Smooth muscle cell (in vitro differentiated cells): ENCODE data around the gene RBFOX2. TPM values are rescaled to one million over a fixed set of nuclear protein-coding genes. Genes with fewer than 3 reads are reported as not detected.

Experiments used
- DNase-seq: peaks from one replicate; lab custom pipeline; 2025; ENCODE audit not compliant: unreplicated experiment; lab: John Stamatoyannopoulos, UW
- H2AFZ ChIP-seq: fragments of 200-600 bp; sonication (generic); 2 replicates; pipeline ENCODE4 v1.6.0; 2016; ENCODE audit warnings: antibody characterized with exemption, low read depth, mild to moderate bottlenecking
- H3F3A ChIP-seq: fragments of 200-600 bp; sonication (generic); 2 replicates; pipeline ENCODE4 v1.6.0; 2017; ENCODE audit warnings: antibody characterized with exemption, low read depth
- H3K27ac ChIP-seq: fragments of 200-600 bp; sonication (generic); 2 replicates; pipeline ENCODE4 v1.5.1; 2016; ENCODE audit warnings: low read depth, mild to moderate bottlenecking
- H3K27me3 ChIP-seq: fragments of 200-600 bp; sonication (generic); 2 replicates; pipeline ENCODE4 v1.6.1; 2016; ENCODE audit warnings: low read depth, mild to moderate bottlenecking
- H3K36me3 ChIP-seq: fragments of 200-600 bp; sonication (generic); 2 replicates; pipeline ENCODE4 v1.5.1; 2016; ENCODE audit warnings: low read depth
- H3K4me1 ChIP-seq: fragments of 200-600 bp; sonication (generic); 2 replicates; pipeline ENCODE4 v1.5.1; 2016; ENCODE audit warnings: low read depth
- H3K4me2 ChIP-seq: fragments of 200-600 bp; sonication (generic); 2 replicates; pipeline ENCODE4 v1.6.0; 2016; ENCODE audit warnings: mild to moderate bottlenecking
- H3K4me3 ChIP-seq: fragments of 200-600 bp; sonication (generic); 2 replicates; pipeline ENCODE4 v1.5.1; 2016; ENCODE audit warnings: mild to moderate bottlenecking
- H3K79me2 ChIP-seq: fragments of 200-600 bp; sonication (generic); 2 replicates; pipeline ENCODE4 v1.6.0; 2016; ENCODE audit warnings: low read depth, mild to moderate bottlenecking
- H3K9ac ChIP-seq: fragments of 200-600 bp; sonication (generic); 2 replicates; pipeline ENCODE4 v1.6.0; 2016; ENCODE audit warnings: low read depth
- H3K9me3 ChIP-seq: fragments of 200-600 bp; sonication (generic); replicated peaks from 2 replicates; pipeline ENCODE4 v1.5.1; 2016; ENCODE audit warnings: low read depth
- H4K20me1 ChIP-seq: fragments of 200-600 bp; sonication (generic); 2 replicates; pipeline ENCODE4 v1.6.0; 2016; ENCODE audit warnings: low read depth
- CTCF ChIP-seq: fragments of 200-600 bp; sonication (generic); IDR thresholded peaks from 2 replicates; pipeline ENCODE4 v1.5.1; 2017; ENCODE audit warnings: borderline replicate concordance, mild to moderate bottlenecking, antibody characterized with exemption; ENCODE audit not compliant: insufficient read depth, poor library complexity, severe bottlenecking
- WGBS: methylation state at CpG from one replicate; pipeline ENCODE4 v1.1.7; 2016; ENCODE audit warnings: low lambda C conversion rate; 5-methylcytosine and 5-hydroxymethylcytosine counted together
- polyA plus RNA-seq: library from polyadenylated mRNA; unstranded; fragments of >200 nt; fragmentation: Nextera tagmentation; extraction: Ambion mirVana; gene quantifications from 2 replicates; pipeline ENCODE4 v1.2.1, GENCODE V29; 2016
- total RNA-seq: library from RNA; depleted of rRNA; stranded (reverse); fragments of >200 nt; gene quantifications from 2 replicates; pipeline ENCODE4 v1.2.3, GENCODE V29; 2014

RBFOX2 gene
- total and polyA plus RNA-seq, 2 experiments from 2014 or later, result 128 to 144 TPM

GRCh38 chr22:36042240-36042639, 13.6 kb upstream of the RBFOX2 start:
- DNase-seq, result no peak
- H3K9ac ChIP-seq, result no peak overlapping the region
- no peaks in the 10 kb centered on the region for H3K4me1 ChIP-seq
- H3K4me3 ChIP-seq, result no peak overlapping the region
- H2AFZ ChIP-seq, result no peak overlapping the region
- H4K20me1 ChIP-seq, result no peaks in the 10 kb centered on the region
- H3K27ac ChIP-seq, result no peak overlapping the region
- 87% methylated on average over 5 of the region's 5 CpGs for WGBS
- H3K9me3 ChIP-seq, result no peaks in the 10 kb centered on the region
- H3K4me2 ChIP-seq, result no peak overlapping the region
- H3K79me2 ChIP-seq, result no peaks in the 10 kb centered on the region
- no peaks in the 10 kb centered on the region for H3F3A ChIP-seq
- no peaks in the 10 kb centered on the region for H3K27me3 ChIP-seq
- H3K36me3 ChIP-seq, result no peaks in the 10 kb centered on the region
- TF ChIP-seq CTCF, result no peak

DNA sequence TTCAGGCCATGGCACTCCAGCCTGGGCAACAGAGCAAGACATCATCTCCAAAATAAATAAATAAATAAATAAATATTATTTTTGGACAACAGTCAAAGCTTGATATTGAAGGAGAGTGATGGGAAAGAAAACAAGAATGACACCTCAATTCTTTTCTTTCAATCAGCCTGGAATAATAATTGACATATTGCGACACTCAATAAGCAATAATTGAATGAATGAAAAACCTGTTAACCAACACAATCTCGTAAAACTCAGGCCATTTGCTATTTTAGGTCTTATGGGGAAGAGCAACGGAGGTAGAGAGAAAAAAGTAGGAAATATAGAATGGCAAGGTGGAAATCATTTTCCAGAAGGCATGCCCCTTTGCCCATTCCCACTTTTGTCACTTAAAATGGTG, 10.5 kb upstream of the RBFOX2 start:
- no peak for DNase-seq
- no peaks in the 10 kb centered on the region for H3K79me2 ChIP-seq
- 93% methylated on average over 3 of the region's 3 CpGs for WGBS
- H3K9ac ChIP-seq, result no peak overlapping the region
- no peak overlapping the region for H3K4me2 ChIP-seq
- no peak overlapping the region for H2AFZ ChIP-seq
- no peaks in the 10 kb centered on the region for H4K20me1 ChIP-seq
- H3K27me3 ChIP-seq, result no peaks in the 10 kb centered on the region
- H3K36me3 ChIP-seq, result no peaks in the 10 kb centered on the region
- no peaks in the 10 kb centered on the region for H3F3A ChIP-seq
- peaks cover 13% of the 10 kb centered on the region for H3K4me1 ChIP-seq
- no peaks in the 10 kb centered on the region for H3K9me3 ChIP-seq
- no peak overlapping the region for H3K27ac ChIP-seq
- H3K4me3 ChIP-seq, result no peak overlapping the region
- TF ChIP-seq CTCF, result no peak

GRCh38 chr22:36037102-36037758, 8.6 kb upstream of the RBFOX2 start:
- no peak overlapping the region for H2AFZ ChIP-seq
- H3F3A ChIP-seq, result no peaks in the 10 kb centered on the region
- H3K27ac ChIP-seq, result no peak overlapping the region
- no peaks in the 10 kb centered on the region for H3K79me2 ChIP-seq
- no peaks in the 10 kb centered on the region for H3K36me3 ChIP-seq
- H3K4me1 ChIP-seq, result peaks cover 13% of the 10 kb centered on the region
- H3K27me3 ChIP-seq, result no peaks in the 10 kb centered on the region
- no peak overlapping the region for H3K4me3 ChIP-seq
- H3K4me2 ChIP-seq, result no peak overlapping the region
- no peak for TF ChIP-seq CTCF
- 85% methylated on average over 10 of the region's 10 CpGs for WGBS
- no peaks in the 10 kb centered on the region for H3K9me3 ChIP-seq
- H4K20me1 ChIP-seq, result no peaks in the 10 kb centered on the region
- H3K9ac ChIP-seq, result no peak overlapping the region
- DNase-seq, result no peak

GRCh38 chr22:36036167-36036624, 7.6 kb upstream of the RBFOX2 start:
- Histone ChIP-seq H3K27me3 (no peaks in the 10 kb centered on the region), H3K36me3 (no peaks in the 10 kb centered on the region), H3K9me3 (no peaks in the 10 kb centered on the region), H3K4me2 (no peak overlapping the region), H3K79me2 (no peaks in the 10 kb centered on the region), H3K4me3 (no peak overlapping the region), H3K9ac (no peak overlapping the region), H3K4me1 (peaks cover 13% of the 10 kb centered on the region), H3K27ac (no peak overlapping the region), H3F3A (no peaks in the 10 kb centered on the region), H2AFZ (no peak overlapping the region), H4K20me1 (no peaks in the 10 kb centered on the region)
- 45% methylated on average over 6 of the region's 6 CpGs for WGBS
- DNase-seq, result no peak
- no peak for TF ChIP-seq CTCF
